Ovary (tissue), 9 donors: ENCODE results near the gene RPTOR. TPM values are rescaled to one million over a fixed set of nuclear protein-coding genes. Genes with fewer than 3 reads are reported as not detected.
A peak's percentile ranks its signal among the peaks of the same experiment; 100 is the strongest.

Experiments
- DNase-seq, 5 donors: peaks; one replicate each; pipeline ENCODE4 v3.0.0-alpha.2; 2019 to 2020
- H3K27ac ChIP-seq, 2 donors: fragments of 200-600 bp; one replicate each; pipeline versions ENCODE4 v1.5.1 to v1.8.0; 2019 to 2022
- H3K27me3 ChIP-seq: fragments of 200-600 bp; one replicate; pipeline ENCODE4 v1.8.0; 2022
- H3K36me3 ChIP-seq: fragments of 200-600 bp; sonication (generic); one replicate; pipeline ENCODE4 v1.5.1; 2019
- H3K4me1 ChIP-seq: one replicate; pipeline ENCODE4 v1.8.1; 2013; ENCODE audit warnings: mild to moderate bottlenecking, moderate library complexity; ENCODE audit not compliant: insufficient read depth
- H3K4me3 ChIP-seq: fragments of 200-600 bp; sonication (generic); one replicate; pipeline ENCODE4 v1.5.1; 2017
- H3K9me3 ChIP-seq, 2 donors: fragments of 200-600 bp in 1 of 2; sonication (generic) in 1 of 2; one replicate each; pipeline versions ENCODE4 v1.5.1 to v1.8.1; 2013 to 2019; ENCODE audit warnings: mild to moderate bottlenecking in 1 of 2, moderate library complexity in 1 of 2
- CTCF ChIP-seq, 3 donors: fragments of 450-650 bp in 2 of 3; fragments of 200-600 bp in 1 of 3; IDR thresholded peaks; one replicate each; pipeline versions ENCODE4 v1.5.1 to v1.8.0; 2016 to 2022; ENCODE audit warnings: antibody characterized with exemption in 3 of 3, mild to moderate bottlenecking in 1 of 3
- EP300 ChIP-seq: sonication (generic); formaldehyde crosslinking; IDR thresholded peaks from one replicate; pipeline ENCODE4 v1.6.1; 2017; ENCODE audit warnings: antibody characterized with exemption
- POLR2A ChIP-seq: fragments of 450-650 bp; IDR thresholded peaks from one replicate; pipeline ENCODE4 v1.6.1; 2017; ENCODE audit warnings: antibody characterized with exemption, mild to moderate bottlenecking, moderate library complexity
- whole genome bisulfite sequencing, 3 donors: extraction: QIAGEN DNeasy Blood & Tissue Kit in 1 of 3; methylation state at CpG; one replicate each; pipeline versions ENCODE4 v1.1.5 to v1.1.7; 2013 to 2017; 5-methylcytosine and 5-hydroxymethylcytosine counted together
- intact Hi-C, 4 donors: fragments of 100-400 bp; cut with DNase I; formaldehyde crosslinking; loops; one replicate each; pipeline versions ENCODE4 v1.11.0 to v1.15.1; 2022 to 2023
- polyA plus RNA-seq, 2 donors: library from polyadenylated mRNA; stranded (reverse); fragments of 200-250 nt in 1 of 2; fragments of 350-450 nt in 1 of 2; fragmentation: Illumina TruSeq in 1 of 2; extraction: RNeasy Lipid Tissue Mini Kit (QIAGEN cat#74804) in 1 of 2; gene quantifications; one replicate each; pipeline ENCODE4 v1.2.3, GENCODE V29; 2013 to 2014
- total RNA-seq, 7 donors: library from RNA; depleted of rRNA in 2 of 7; stranded (reverse); fragments of >200 nt in 2 of 7; fragmentation: NEBNext Ultra II Directional in 3 of 7; extraction: Animal tissue kit (Norgen Biotek cat#: 25700) in 3 of 7; gene quantifications; one replicate each; pipeline versions ENCODE4 v1.1.0 to v1.2.4, GENCODE V29; 2016 to 2023
- donor health status: DM: no; HTN: no; CAD: no; lungs with moderate emphysema.
- donor health status: DM: no; HTN: no; CAD: no.
- donor health status: Bipolar disorder and iron deficiency.
- donor health status: DM: yes; HTN: yes; CAD: no.
- donor health status: DM: no; HTN: no; CAD: no.
- donor health status: DM: yes; HTN: yes; CAD: no.

Gene RPTOR
- total and polyA plus RNA-seq, 9 donors = 11.1 to 41.9 (median 27.9) TPM

- H3K9me3 ChIP-seq = no peaks in the 10 kb centered on the region
- intact Hi-C loops = no loop called here
- DNase-seq = no peak
- H3K27me3 ChIP-seq = no peaks in the 10 kb centered on the region
- no peak overlapping the region for H3K4me3 ChIP-seq
- TF ChIP-seq POLR2A = no peak
- no peak for TF ChIP-seq EP300
- no peak for TF ChIP-seq CTCF (IDR thresholded peaks at IDR 0.05)
- H3K27ac ChIP-seq = peak overlapping the region in 1 of 2 donors; percentile 46
- 10 to 20% (median 14%) methylated on average over 5 of the region's 5 CpGs for WGBS, 3 donors
- H3K36me3 ChIP-seq = no peaks in the 10 kb centered on the region
- H3K4me1 ChIP-seq = peaks cover 16% of the 10 kb centered on the region
Observed at GRCh38 chr17:80793851-80794267, 249.2 kb downstream of the RPTOR start.

- peaks cover 13% of the 10 kb centered on the region for H3K4me1 ChIP-seq
- intact Hi-C loops = no loop called here
- no peak for DNase-seq
- TF ChIP-seq CTCF (IDR thresholded peaks at IDR 0.05) (no peak), POLR2A (no peak), EP300 (no peak)
- peak overlapping the region in 1 of 2 donors; percentile 6 for H3K27ac ChIP-seq
- 79 to 87% (median 79%) methylated on average over 16 of the region's 16 CpGs for WGBS, 3 donors
- no peaks in the 10 kb centered on the region for H3K9me3 ChIP-seq
- no peak overlapping the region for H3K4me3 ChIP-seq
- H3K36me3 ChIP-seq = no peaks in the 10 kb centered on the region
- no peaks in the 10 kb centered on the region for H3K27me3 ChIP-seq
Observed at GRCh38 chr17:80794281-80795089, 249.8 kb downstream of the RPTOR start.

GRCh38 chr17:80795090-80795580, 250.5 kb downstream of the RPTOR start:
- intact Hi-C loops = no loop called here
- Histone ChIP-seq H3K27me3 (no peaks in the 10 kb centered on the region), H3K27ac (peak overlapping the region in 1 of 2 donors; percentile 6), H3K4me1 (peaks cover 10% of the 10 kb centered on the region), H3K9me3 (no peaks in the 10 kb centered on the region), H3K4me3 (no peak overlapping the region), H3K36me3 (no peaks in the 10 kb centered on the region)
- DNase-seq = no peak
- TF ChIP-seq CTCF (IDR thresholded peaks at IDR 0.05) = no peak
- no peak for TF ChIP-seq POLR2A
- no peak for TF ChIP-seq EP300
- WGBS, 3 donors = 50 to 64% (median 51%) methylated on average over 12 of the region's 12 CpGs

- no peak overlapping the region for H3K4me3 ChIP-seq
- H3K9me3 ChIP-seq = no peaks in the 10 kb centered on the region
- DNase-seq = peak in 4 of 5 donors; percentile 33 to 56 (median 44)
- H3K27me3 ChIP-seq = no peaks in the 10 kb centered on the region
- H3K27ac ChIP-seq = no peak overlapping the region
- H3K36me3 ChIP-seq = no peaks in the 10 kb centered on the region
- peaks cover 7% of the 10 kb centered on the region for H3K4me1 ChIP-seq
- intact Hi-C loops = no loop called here
- TF ChIP-seq POLR2A (no peak), EP300 (no peak), CTCF (IDR thresholded peaks at IDR 0.05) (no peak)
- 30 to 49% (median 48%) methylated on average over 14 of the region's 14 CpGs for WGBS, 3 donors
Observed at GRCh38 chr17:80795754-80796153, 251.1 kb downstream of the RPTOR start.
